ENCODE measurements around the gene FAM83D.

- TF ChIP-seq POLR2AphosphoS2 (conservative IDR thresholded peaks at IDR 0.05; ENCODE audit: low read length) = no peak
- no peak for TF ChIP-seq REST (IDR thresholded peaks at IDR 0.05)
- TF ChIP-seq POLR2A (IDR thresholded peaks at IDR 0.05; ENCODE audit: low read length) = no peak
- TF ChIP-seq JUN (IDR thresholded peaks at IDR 0.05) = no peak
- no peak for TF ChIP-seq CBX2 (IDR thresholded peaks at IDR 0.05; ENCODE audit: borderline replicate concordance, low read depth)
- no peak for TF ChIP-seq MYC (IDR thresholded peaks at IDR 0.05; ENCODE audit: borderline replicate concordance, low read length)
- no peak for TF ChIP-seq USF2 (IDR thresholded peaks at IDR 0.05)
- no peak for TF ChIP-seq PHF8 (IDR thresholded peaks at IDR 0.05; ENCODE audit: borderline replicate concordance, low read depth)
- peak; percentile 82 for TF ChIP-seq CTCF (IDR thresholded peaks at IDR 0.05)
- TF ChIP-seq RNF2 (IDR thresholded peaks at IDR 0.05; ENCODE audit: borderline replicate concordance, low read depth) = no peak
- no peak for TF ChIP-seq RFX5 (IDR thresholded peaks at IDR 0.05)
- TF ChIP-seq RARB (CRISPR knock-in tag; IDR thresholded peaks at IDR 0.05) = no peak
- peak; percentile 78 to 89 for TF ChIP-seq RAD21 (conservative IDR thresholded peaks at IDR 0.05 in 1 of 2, IDR thresholded peaks at IDR 0.05 in 1 of 2)
- no peak for TF ChIP-seq EP300 (IDR thresholded peaks at IDR 0.05)
These were observed 32.6 kb upstream of the FAM83D start for GRCh38 chr20:38893565-38894090.
